ENCODE data around the gene SRPRB.
"Not testable (repeated sequence)": the region's sequence is repeated elsewhere in the genome, so short reads cannot be mapped to it uniquely, and the experiment has no call there.

Gene SRPRB

GRCh38 chr3:133763797-133764683 is 41.6 kb upstream of the SRPRB start:
- Histone ChIP-seq H3K4me1 (ENCODE audit: control insufficient read depth, insufficient read depth, low read length) (no peaks in the 10 kb centered on the region), H3K9me3 (ENCODE audit: control insufficient read depth, insufficient read depth, low read length) (no peaks in the 10 kb centered on the region), H3K36me3 (ENCODE audit: control insufficient read depth, insufficient read depth, low read length) (no peaks in the 10 kb centered on the region), H3K4me3 (ENCODE audit: low read depth, low read length) (no peak overlapping the region), H3K27me3 (ENCODE audit: control insufficient read depth, insufficient read depth, low read length) (no peaks in the 10 kb centered on the region), H3K9ac (ENCODE audit: low read depth, low read length) (no peak overlapping the region)

- no peaks in the 10 kb centered on the region for H3K4me1 ChIP-seq (ENCODE audit: control insufficient read depth, insufficient read depth, low read length)
- H3K4me3 ChIP-seq (ENCODE audit: low read depth, low read length): no peak overlapping the region
- H3K9ac ChIP-seq (ENCODE audit: low read depth, low read length): no peak overlapping the region
- no peaks in the 10 kb centered on the region for H3K27me3 ChIP-seq (ENCODE audit: control insufficient read depth, insufficient read depth, low read length)
- no peaks in the 10 kb centered on the region for H3K9me3 ChIP-seq (ENCODE audit: control insufficient read depth, insufficient read depth, low read length)
- no peaks in the 10 kb centered on the region for H3K36me3 ChIP-seq (ENCODE audit: control insufficient read depth, insufficient read depth, low read length)
These were observed 40.4 kb upstream of the SRPRB start for GRCh38 chr3:133765256-133765655.

- Histone ChIP-seq H3K27me3 (ENCODE audit: control insufficient read depth, insufficient read depth, low read length) (no peaks in the 10 kb centered on the region), H3K4me3 (ENCODE audit: low read depth, low read length) (no peak overlapping the region), H3K36me3 (ENCODE audit: control insufficient read depth, insufficient read depth, low read length) (no peaks in the 10 kb centered on the region), H3K4me1 (ENCODE audit: control insufficient read depth, insufficient read depth, low read length) (no peaks in the 10 kb centered on the region), H3K9ac (ENCODE audit: low read depth, low read length) (no peak overlapping the region), H3K9me3 (ENCODE audit: control insufficient read depth, insufficient read depth, low read length) (no peaks in the 10 kb centered on the region)
These were observed 38.0 kb upstream of the SRPRB start for GRCh38 chr3:133767607-133768006.

- H3K4me3 ChIP-seq (ENCODE audit: low read depth, low read length): no peak overlapping the region
- no peaks in the 10 kb centered on the region for H3K36me3 ChIP-seq (ENCODE audit: control insufficient read depth, insufficient read depth, low read length)
- no peaks in the 10 kb centered on the region for H3K27me3 ChIP-seq (ENCODE audit: control insufficient read depth, insufficient read depth, low read length)
- H3K4me1 ChIP-seq (ENCODE audit: control insufficient read depth, insufficient read depth, low read length): no peaks in the 10 kb centered on the region
- H3K9ac ChIP-seq (ENCODE audit: low read depth, low read length): no peak overlapping the region
- no peaks in the 10 kb centered on the region for H3K9me3 ChIP-seq (ENCODE audit: control insufficient read depth, insufficient read depth, low read length)
These were observed 36.1 kb upstream of the SRPRB start for GRCh38 chr3:133769536-133769935.

GRCh38 chr3:133773732-133774131 is 31.9 kb upstream of the SRPRB start:
- Histone ChIP-seq H3K9ac (ENCODE audit: low read depth, low read length) (no peak overlapping the region), H3K9me3 (ENCODE audit: control insufficient read depth, insufficient read depth, low read length) (no peaks in the 10 kb centered on the region), H3K4me1 (ENCODE audit: control insufficient read depth, insufficient read depth, low read length) (peaks cover 5% of the 10 kb centered on the region), H3K4me3 (ENCODE audit: low read depth, low read length) (no peak overlapping the region), H3K27me3 (ENCODE audit: control insufficient read depth, insufficient read depth, low read length) (no peaks in the 10 kb centered on the region), H3K36me3 (ENCODE audit: control insufficient read depth, insufficient read depth, low read length) (no peaks in the 10 kb centered on the region)

- Histone ChIP-seq H3K4me1 (ENCODE audit: control insufficient read depth, insufficient read depth, low read length) (peaks cover 5% of the 10 kb centered on the region), H3K36me3 (ENCODE audit: control insufficient read depth, insufficient read depth, low read length) (no peaks in the 10 kb centered on the region), H3K27me3 (ENCODE audit: control insufficient read depth, insufficient read depth, low read length) (no peaks in the 10 kb centered on the region), H3K9me3 (ENCODE audit: control insufficient read depth, insufficient read depth, low read length) (no peaks in the 10 kb centered on the region), H3K4me3 (ENCODE audit: low read depth, low read length) (no peak overlapping the region), H3K9ac (ENCODE audit: low read depth, low read length) (no peak overlapping the region)
These were observed 30.3 kb upstream of the SRPRB start for GRCh38 chr3:133775309-133775708.

GRCh38 chr3:133775835-133776234 is 29.8 kb upstream of the SRPRB start:
- Histone ChIP-seq H3K4me1 (ENCODE audit: control insufficient read depth, insufficient read depth, low read length) (peaks cover 5% of the 10 kb centered on the region), H3K27me3 (ENCODE audit: control insufficient read depth, insufficient read depth, low read length) (no peaks in the 10 kb centered on the region), H3K4me3 (ENCODE audit: low read depth, low read length) (no peak overlapping the region), H3K36me3 (ENCODE audit: control insufficient read depth, insufficient read depth, low read length) (no peaks in the 10 kb centered on the region), H3K9me3 (ENCODE audit: control insufficient read depth, insufficient read depth, low read length) (no peaks in the 10 kb centered on the region), H3K9ac (ENCODE audit: low read depth, low read length) (no peak overlapping the region)

- Histone ChIP-seq H3K27me3 (ENCODE audit: control insufficient read depth, insufficient read depth, low read length) (no peaks in the 10 kb centered on the region), H3K4me3 (ENCODE audit: low read depth, low read length) (no peak overlapping the region), H3K4me1 (ENCODE audit: control insufficient read depth, insufficient read depth, low read length) (peaks cover 5% of the 10 kb centered on the region), H3K9me3 (ENCODE audit: control insufficient read depth, insufficient read depth, low read length) (no peaks in the 10 kb centered on the region), H3K9ac (ENCODE audit: low read depth, low read length) (no peak overlapping the region), H3K36me3 (ENCODE audit: control insufficient read depth, insufficient read depth, low read length) (no peaks in the 10 kb centered on the region)
These were observed 28.7 kb upstream of the SRPRB start for GRCh38 chr3:133776794-133777438.

GRCh38 chr3:133777807-133778568 is 27.6 kb upstream of the SRPRB start:
- Histone ChIP-seq H3K4me1 (ENCODE audit: control insufficient read depth, insufficient read depth, low read length) (peaks cover 5% of the 10 kb centered on the region), H3K9me3 (ENCODE audit: control insufficient read depth, insufficient read depth, low read length) (no peaks in the 10 kb centered on the region), H3K27me3 (ENCODE audit: control insufficient read depth, insufficient read depth, low read length) (no peaks in the 10 kb centered on the region), H3K36me3 (ENCODE audit: control insufficient read depth, insufficient read depth, low read length) (no peaks in the 10 kb centered on the region), H3K9ac (ENCODE audit: low read depth, low read length) (no peak overlapping the region), H3K4me3 (ENCODE audit: low read depth, low read length) (no peak overlapping the region)

- H3K4me1 ChIP-seq (ENCODE audit: control insufficient read depth, insufficient read depth, low read length): peaks cover 5% of the 10 kb centered on the region
- H3K9me3 ChIP-seq (ENCODE audit: control insufficient read depth, insufficient read depth, low read length): no peaks in the 10 kb centered on the region
- H3K4me3 ChIP-seq (ENCODE audit: low read depth, low read length): no peak overlapping the region
- no peaks in the 10 kb centered on the region for H3K27me3 ChIP-seq (ENCODE audit: control insufficient read depth, insufficient read depth, low read length)
- no peak overlapping the region for H3K9ac ChIP-seq (ENCODE audit: low read depth, low read length)
- no peaks in the 10 kb centered on the region for H3K36me3 ChIP-seq (ENCODE audit: control insufficient read depth, insufficient read depth, low read length)
These were observed 25.9 kb upstream of the SRPRB start for GRCh38 chr3:133779626-133780203.

GRCh38 chr3:133780756-133781155 is 24.9 kb upstream of the SRPRB start:
- H3K27me3 ChIP-seq (ENCODE audit: control insufficient read depth, insufficient read depth, low read length); H3K4me3 ChIP-seq (ENCODE audit: low read depth, low read length); H3K9ac ChIP-seq (ENCODE audit: low read depth, low read length); H3K4me1 ChIP-seq (ENCODE audit: control insufficient read depth, insufficient read depth, low read length); H3K36me3 ChIP-seq (ENCODE audit: control insufficient read depth, insufficient read depth, low read length); H3K9me3 ChIP-seq (ENCODE audit: control insufficient read depth, insufficient read depth, low read length): not testable (repeated sequence)

Measured in iPS-15b (cell line).